NCI-H1417 treated with DMSO at 0.1 percent for 48 hours (cell line): ENCODE results near the gene HELZ.
"Not testable (repeated sequence)": the region's sequence is repeated elsewhere in the genome, so short reads cannot be mapped to it uniquely, and the experiment has no call there.

Experiments
- DNase-seq: peaks from one replicate; lab custom pipeline; 2025; lab: John Stamatoyannopoulos, UW

HELZ gene

DNA sequence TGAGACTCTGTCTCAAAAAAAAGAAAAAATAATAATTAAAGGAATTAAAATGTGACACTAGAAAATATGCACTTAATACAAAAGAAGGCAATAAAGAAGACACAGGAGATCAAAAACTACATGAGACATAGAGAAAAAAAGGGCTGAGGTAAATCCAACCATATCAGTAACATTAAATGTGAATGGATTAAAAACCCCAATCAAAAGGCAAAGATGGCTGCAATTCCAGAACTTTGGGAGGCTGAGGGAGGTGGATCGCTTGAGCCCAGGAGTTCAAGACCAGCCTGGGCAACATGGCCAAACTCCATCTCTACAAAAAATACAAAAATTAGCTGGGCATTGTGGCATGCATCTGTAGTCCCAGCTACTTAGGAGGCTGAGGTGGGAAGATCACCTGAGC is 103.0 kb downstream of the HELZ start:
- DNase-seq = not testable (repeated sequence)

DNA sequence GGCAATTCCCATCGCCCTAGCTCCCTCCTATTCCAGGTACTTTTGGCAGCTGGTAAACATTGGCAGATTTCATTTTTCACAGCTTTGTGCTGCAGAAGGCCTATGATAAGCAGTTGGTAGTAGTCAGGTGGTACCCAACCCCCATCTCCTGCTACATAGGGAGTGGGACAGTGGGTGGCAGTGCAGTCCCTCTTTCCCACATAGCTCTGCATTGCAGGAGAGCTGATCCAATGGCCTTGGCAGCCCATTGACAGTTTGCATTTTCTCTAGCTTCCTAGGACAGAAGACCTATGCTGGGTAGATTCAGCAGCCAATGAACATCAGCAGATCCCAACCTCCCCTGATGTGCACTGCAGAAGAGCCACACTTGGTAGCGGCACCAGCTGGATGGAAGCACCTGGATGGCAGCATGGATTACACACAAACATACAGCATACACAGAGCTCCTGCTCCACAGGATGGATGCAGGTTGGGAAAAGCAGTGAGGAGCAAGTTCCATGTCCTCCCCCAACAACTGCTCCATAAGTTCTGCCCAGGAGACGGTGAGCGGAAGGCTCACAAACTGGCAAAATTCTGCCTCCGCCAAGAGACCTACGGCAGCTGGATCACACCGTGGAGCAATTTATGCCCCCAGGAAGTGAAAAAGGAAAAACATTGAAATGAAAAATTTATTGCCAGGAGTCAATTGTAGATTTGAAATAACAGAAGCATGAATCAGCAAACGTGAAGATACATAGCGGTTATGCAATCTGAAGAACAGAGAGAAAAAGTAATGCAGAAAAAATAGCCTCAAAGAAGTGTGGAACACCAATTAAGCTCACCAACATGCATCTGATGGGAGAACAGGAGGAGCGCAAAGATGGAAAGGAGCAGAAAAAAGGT is 105.0 kb downstream of the HELZ start:
- no peak for DNase-seq

DNA sequence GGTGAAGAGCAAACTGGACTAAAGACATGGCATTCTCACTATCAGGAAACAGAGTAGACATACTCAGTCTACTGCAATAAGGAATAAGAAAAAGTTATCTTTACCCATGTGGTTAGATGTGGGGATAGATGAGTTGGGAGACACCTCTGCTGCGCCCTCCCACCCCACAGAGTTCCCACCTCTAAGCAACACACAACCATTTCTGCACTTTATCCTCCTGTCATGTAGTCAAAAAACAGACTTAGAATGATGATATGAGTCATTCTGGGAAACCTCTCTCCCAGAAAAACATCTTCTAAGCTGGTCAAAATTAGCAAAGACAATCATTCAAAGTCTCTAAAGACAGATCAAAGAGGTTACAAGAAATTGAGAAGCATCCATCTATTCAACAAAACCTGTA is 105.7 kb downstream of the HELZ start:
- no peak for DNase-seq

DNA sequence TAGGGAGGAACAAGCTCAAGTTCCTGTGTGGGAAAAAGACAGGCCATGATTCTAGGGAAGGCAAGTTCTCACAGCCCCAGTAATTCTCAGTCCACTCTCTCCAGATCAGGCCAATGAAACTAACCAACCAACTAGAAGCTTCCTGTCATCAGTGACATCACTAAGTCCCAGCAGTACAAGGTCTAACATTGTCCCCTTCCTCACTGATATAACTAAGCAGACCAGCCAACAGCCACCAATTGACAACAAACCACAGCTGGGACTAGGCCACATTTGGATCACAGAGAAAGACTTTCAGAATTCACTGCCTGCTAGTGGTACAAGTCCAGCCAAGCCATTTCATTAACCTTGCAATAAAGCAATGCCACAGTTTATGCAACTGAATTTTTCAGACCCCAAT is 106.6 kb downstream of the HELZ start:
- DNase-seq = no peak

DNA sequence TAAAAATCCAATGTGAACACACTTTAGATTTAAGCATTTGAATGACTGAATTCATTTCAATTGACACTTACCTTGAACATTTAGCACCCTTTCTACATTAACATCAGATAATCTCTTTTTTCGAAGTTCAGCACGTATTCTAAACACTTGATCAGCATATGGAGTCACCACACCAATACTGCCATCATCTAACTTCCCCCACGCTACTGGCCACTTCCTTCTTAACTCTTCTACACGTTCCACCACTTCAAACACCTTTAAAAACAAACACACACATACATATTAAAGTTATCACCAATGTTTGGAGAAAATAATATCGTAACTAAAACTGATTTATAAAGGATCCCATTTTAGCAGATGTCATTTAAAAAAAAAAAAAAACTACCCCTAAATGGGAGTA is 107.1 kb downstream of the HELZ start:
- no peak for DNase-seq

DNA sequence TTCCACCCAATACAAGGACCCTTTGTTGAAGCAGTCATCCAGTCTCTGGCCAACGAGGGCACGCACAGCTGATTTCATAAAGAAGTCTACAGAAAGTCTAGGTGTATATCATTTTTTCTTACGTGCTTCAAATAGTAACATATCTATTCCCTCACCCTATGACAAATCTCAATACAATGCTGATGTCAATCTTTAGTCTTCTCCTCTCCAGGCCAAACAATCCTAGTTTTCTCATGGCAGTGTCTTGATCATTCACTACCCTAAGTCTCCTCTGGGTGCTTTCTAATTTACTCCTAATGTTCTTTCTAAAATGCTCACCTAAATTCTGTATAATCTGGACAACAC is 108.0 kb downstream of the HELZ start:
- DNase-seq = no peak

DNA sequence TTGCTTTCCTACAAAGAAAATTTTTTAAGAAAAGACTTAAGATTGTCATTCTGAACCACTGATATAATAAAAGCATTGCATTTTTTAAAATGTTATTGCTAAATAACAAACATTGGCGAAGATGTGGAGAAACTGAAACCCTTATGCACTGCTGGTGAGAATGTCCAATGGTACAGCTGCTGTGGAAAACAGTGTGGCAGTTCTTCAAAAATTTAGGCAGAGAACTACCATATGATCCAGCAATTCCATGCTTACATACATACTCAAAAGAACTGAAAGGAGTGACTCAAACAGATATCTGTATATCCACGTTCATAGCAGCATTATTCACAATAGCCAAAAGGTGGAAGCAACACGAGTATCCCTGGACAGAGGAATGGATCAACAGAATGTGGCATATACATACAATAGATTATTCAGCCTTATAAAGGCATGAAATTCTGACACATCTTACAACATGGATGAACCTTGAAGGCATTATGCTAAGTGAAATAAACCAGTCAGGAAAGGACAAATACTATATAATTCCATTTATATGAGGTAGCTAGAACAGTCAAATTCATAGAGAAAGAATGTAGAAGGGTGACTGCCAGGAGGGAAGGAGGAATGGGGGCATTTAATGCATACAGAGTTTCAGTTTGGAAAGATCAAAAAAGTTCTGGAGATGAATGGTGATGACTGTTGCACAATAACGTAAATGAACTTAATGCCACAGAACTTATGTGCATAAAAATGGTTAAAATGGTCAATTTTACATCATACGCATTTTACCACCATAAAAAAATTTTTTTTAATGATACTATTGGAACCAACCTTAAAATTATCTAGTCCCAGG is 108.6 kb downstream of the HELZ start:
- DNase-seq = no peak

DNA sequence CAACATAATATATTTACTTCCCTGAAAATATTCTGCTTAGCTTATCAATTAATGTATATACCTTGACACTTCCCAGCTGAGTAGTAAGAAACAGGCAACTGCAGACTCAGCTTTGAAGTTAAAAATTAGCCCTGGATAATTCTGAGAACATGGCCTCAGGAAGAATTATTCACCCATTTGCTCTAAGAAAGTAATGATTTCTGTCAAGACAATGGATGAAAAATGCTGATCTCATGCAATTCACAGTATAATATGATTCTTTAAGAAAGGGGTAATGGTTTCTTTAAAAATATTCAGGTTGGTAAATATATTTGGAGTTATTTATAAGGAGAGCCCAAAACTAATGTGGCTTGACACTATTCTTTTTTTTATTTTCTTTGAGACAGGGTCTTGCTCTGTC is 111.8 kb downstream of the HELZ start:
- DNase-seq = no peak

DNA sequence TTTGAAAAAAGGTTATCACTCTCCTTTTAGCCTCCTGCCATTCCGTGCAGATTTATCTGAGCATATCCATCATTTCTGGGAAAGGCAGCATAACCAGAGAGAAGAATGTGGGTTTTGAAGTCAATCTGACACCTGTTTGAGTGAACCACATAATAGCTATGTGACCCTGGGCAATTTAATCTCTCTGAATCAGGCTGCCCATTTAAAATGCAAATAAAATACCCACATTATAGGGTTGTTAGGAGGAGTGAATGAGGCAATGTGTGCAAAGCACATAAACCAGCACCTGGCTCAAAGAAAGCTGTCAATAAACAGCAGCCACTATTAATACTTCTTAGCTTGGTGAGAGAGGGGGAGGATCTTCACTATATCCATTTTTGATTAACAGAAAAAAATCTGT is 112.6 kb downstream of the HELZ start:
- peak; percentile 95 for DNase-seq

DNA sequence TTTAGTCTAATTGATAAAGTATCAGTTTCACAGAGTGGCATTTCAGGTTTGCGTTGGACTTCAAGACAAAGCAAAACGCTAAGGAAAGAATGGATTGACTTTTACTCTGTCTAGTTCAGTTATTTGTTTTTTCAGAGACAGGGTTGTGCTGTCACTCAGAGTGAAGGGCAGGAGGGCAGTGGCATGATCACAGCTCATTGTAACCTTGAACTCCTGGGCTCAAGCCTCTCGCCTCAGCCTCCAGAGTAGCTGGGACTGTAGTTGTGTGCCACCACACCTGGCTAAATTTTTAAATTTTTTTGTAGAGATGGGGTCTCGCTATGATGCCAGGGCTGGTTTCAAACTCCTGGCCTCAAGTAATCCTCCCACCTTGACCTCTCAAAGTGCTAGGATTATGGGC is 114.2 kb downstream of the HELZ start:
- no peak for DNase-seq

DNA sequence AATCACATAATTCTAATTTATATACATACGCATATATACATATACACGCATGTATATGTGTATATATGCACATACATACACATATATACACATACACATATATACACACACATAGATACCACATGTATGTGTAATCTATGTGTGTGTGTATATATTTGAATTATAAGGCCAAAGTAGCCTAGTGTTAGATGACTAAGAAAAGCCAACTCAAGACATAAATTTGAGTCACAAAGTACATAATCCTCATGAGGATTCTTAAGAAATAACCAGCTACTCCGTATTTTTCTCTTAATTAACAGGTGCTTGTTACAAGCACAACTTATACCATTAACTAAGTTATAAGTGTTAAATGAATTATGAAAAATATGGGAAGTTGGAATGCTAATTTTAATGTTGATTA is 115.7 kb downstream of the HELZ start:
- no peak for DNase-seq

DNA sequence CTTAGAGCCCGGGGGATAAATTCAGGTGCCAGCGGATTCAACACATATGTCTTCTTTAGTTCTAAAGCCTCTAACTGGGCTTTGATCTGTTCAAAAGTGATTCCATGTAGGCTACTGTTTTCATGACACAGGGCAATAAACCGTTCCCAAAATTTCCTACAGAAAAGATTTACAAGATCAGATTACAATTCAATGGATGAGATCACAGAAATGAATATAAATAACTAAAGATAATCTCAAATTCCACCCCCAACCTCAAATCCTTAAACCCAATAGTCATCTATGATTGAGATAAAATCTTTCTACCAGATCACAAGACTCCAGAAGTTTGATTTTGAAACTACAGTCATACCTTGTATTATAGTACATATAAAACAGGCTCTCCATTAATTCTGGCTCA is 116.3 kb downstream of the HELZ start:
- no peak for DNase-seq

DNA sequence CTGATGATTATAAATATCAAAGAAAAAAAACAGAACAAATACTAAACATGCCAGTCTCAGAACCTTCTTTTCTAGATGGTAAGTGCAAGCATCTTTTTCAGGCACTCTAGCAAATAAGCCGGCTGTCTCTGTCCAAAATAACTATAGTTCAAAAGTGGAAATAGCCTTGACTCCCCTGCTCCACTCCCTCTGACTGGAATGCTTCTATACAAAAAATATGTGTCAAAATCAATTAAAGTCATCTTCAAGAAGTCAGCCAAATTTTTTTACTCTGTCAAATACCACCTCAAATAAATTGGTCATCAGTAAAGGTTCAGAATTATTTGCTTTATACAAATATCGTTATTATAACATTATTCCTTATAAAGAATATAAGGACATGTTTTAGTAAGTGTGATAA is 117.1 kb downstream of the HELZ start:
- DNase-seq = no peak

DNA sequence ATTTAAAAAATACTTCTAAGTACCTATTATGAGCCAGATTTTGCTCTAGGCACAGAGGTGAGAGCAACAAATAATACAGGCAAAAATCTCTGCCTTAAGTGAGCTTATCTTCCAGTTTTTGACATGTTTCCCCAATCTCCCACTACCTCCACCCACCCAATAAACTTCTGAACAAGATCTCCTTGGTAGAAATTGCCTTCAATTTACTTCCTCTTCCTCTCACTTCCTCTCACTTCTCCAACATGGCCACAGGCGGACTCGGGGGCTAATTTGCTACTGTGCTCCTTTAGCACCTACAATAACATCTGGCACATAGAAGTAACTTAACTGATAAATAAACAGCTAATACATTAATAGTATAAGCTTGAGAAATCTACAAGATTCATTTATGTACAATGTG is 118.0 kb downstream of the HELZ start:
- DNase-seq = no peak

DNA sequence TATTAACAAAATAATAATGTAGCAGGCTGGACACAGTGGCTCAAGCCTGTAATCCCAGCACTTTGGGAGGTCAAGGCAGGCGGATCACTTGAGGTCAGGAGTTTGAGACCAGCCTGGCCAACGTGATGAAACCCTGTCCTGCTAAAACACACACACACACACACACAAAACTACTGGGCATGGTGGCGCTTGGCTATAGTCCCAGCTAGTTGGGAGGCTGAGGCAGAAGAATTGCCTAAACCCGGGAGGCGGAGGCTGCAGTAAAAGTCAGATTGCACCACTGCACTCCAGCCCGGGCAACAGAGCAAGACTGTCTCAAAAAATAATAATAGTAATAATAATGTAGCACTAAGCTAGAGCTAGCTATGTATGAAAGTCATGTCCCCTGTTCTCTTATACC is 118.5 kb downstream of the HELZ start:
- DNase-seq = not testable (repeated sequence)

DNA sequence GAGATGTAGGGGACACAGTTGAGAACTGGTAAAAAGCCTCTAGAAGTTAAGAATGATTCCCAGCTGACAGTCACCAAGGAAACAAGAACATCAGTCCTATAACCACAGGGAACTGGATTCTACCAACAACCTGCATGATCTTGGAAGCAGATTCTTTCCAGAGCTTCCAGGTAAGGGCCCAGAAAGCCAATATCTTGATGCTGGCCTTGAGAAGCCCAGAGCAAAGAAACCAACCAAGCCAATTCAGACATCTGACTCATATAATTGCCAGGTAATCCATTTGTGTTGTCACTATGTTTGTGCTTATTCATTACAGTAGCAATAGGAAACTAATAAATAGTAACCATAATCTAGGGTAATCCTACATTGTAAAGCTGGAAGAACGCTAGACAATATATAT is 119.1 kb downstream of the HELZ start:
- DNase-seq = no peak

DNA sequence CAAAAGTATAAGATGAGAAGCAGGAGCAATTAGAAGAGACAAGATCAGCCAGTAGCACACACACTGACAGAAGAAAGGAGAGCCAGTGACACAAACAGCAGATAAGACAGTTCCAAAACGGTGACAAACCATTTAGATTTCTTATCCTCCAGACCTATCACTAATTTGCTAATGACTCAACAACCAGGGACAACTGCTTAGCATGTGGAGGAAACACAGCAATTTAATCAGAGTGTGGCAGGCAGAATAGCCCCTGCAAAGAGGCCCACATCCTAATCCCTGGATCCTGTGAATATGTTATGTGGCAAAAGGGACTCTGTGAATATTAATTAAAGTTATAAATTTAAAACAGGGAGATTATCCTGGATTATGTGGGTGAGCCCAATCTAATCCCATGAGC is 119.6 kb downstream of the HELZ start:
- no peak for DNase-seq

DNA sequence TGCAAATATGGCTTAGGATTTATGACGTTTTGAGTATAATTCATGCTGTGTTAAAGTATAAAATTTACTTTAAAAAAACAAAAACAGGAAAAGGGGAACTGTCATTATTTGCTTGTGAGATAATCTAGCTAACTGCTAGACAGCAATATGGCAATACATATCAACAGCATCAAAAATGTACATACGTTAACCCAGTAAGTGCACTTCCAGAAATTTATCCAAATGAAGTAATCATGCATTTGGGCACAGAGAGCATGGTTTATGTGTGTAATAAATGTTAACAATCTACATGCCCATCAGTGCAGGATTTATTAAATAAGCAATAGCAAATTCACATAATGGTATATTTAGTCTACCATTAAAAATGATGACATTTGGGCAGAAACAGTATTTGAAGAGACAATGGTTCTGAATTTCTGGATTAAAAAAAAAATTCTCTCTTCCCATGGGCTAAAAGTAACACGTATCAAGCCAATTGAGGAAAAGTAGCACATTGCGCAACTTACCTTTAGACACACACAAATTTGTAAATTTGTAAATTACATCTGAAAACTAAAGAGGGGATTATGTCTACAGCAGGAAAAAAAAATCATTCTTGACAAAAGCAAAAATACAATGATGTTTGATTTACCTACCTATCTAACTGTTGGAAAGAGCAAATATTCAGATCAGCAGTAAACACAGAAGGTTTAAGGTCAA is 120.4 kb downstream of the HELZ start:
- no peak for DNase-seq

DNA sequence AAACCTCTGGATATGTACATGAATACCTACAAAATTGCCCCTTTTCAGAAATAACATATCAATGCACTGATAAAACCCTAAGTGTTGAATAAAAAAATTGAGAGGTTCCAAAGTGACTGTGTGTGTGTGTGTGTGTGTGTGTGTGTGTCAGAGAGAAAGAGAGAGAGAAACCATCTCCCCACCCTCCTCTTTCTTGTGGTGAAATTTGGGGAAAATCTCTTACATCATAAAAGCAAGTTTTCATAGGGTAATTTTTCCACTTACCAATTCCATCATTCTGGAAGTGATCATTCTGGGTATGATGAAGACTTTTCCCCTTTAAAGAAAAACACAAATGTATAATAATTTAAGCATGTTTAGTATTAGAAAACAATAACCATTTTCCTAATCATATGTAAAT is 121.3 kb downstream of the HELZ start:
- no peak for DNase-seq

DNA sequence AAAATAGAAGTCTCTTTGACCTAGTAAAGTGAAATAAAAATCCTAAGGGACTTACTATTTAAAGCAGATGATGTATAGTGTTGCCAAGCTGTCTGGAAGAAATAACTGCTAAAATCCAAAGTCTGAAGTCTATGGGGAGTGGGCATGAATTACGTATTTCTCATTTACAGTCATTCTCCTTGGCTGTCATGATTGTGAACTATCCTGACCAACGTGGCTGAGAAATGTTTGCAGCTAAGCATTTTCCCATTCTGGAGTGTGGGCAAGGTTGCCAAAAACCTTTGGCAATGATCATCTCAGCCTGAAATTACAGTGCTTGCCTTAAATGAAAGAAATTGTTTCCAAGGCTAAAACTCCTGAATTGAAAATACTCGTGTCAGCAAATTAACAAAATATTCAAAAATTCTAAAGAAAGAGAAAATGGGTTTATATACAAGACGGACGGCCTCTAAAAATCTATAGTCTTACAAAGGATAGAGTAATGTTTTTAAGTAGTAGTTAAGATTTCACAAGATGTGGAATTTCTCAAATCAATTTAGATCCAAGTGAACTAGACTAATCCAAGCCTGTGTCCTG is 123.6 kb downstream of the HELZ start:
- no peak for DNase-seq

DNA sequence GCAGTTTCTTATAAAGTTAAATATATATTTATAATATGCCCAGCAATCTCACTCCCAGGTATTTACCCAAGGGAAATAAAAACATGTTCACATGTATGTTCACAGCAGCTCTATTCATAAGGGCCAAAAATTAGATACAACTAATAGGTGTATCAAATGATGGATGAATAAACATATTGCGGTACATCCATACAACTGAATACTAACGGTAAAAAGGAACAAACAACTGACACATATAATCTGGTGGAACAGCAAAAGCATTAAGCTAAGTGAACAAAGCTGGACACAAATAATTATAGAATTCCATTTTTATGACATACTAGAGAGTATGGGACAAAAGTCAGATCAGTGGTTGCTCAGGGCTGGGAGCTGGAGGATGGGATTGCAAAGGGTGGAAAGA is 125.9 kb downstream of the HELZ start:
- DNase-seq = no peak

DNA sequence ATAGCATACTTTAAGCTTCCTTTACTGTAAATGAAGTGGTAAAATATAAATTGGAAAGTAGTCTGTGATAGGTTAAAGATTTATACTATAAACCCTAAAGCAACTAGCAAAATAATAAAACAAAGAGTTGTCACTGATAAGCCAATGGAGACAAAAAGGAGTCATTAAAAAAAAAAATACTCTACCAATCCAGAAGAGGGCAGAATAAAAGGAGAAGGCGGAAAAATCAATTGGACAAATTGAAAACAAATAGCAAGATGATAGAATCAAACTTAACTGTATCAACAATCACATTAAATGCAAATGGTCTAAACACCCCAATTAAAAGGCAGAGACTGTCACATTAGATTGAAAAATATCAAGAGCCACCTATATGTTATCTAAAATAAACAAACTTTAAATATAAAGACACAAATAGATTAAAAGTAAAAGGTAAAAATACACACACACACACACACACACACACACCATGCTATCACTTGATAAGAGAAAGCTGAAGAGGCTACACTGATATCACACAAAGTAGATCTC is 128.9 kb downstream of the HELZ start:
- no peak for DNase-seq
